GM18909 (cell line): ENCODE measurements around the gene RDH14.

ENCODE experiments used
- ATAC-seq: cut with Tn5 transposase; IDR thresholded peaks from one replicate; pipeline ENCODE4 v1.9.1; 2021; ENCODE audit warnings: mild to moderate bottlenecking; ENCODE audit not compliant: unreplicated experiment, poor library complexity

RDH14 gene, protein sequence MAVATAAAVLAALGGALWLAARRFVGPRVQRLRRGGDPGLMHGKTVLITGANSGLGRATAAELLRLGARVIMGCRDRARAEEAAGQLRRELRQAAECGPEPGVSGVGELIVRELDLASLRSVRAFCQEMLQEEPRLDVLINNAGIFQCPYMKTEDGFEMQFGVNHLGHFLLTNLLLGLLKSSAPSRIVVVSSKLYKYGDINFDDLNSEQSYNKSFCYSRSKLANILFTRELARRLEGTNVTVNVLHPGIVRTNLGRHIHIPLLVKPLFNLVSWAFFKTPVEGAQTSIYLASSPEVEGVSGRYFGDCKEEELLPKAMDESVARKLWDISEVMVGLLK

DNA sequence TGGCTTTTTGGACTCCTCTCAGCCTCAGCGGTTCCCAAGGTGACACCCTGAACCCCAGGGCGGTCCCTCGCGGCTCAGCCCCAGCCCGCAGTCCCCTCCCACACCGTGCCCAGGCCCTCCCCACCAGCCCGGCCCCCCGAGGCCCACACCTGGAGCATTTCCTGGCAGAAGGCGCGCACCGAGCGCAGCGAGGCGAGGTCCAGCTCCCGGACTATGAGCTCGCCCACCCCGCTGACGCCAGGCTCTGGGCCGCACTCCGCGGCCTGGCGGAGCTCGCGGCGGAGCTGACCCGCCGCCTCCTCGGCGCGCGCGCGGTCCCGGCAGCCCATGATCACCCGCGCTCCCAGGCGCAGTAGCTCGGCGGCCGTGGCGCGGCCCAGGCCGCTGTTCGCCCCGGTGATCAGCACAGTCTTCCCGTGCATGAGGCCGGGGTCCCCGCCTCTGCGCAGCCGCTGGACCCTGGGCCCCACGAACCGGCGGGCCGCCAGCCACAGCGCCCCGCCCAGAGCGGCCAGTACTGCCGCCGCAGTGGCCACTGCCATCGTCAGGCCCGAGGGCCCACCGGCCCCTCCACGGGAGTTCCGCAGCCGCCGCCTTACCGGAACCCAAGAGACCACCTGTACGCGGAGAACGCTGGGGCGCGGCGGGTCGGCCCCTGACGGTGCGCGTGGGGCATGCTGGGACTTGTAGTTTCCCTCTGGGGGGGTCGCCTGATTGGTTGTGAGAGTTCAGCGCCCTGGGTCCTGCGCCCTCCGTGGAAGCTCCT lies at the start of gene RDH14:
RDH14 (minus strand) TSS at position 623 of the 766 bp plus-strand sequence; CDS start at position 542, 81 bp downstream.
- peak; percentile 96 for ATAC-seq

DNA sequence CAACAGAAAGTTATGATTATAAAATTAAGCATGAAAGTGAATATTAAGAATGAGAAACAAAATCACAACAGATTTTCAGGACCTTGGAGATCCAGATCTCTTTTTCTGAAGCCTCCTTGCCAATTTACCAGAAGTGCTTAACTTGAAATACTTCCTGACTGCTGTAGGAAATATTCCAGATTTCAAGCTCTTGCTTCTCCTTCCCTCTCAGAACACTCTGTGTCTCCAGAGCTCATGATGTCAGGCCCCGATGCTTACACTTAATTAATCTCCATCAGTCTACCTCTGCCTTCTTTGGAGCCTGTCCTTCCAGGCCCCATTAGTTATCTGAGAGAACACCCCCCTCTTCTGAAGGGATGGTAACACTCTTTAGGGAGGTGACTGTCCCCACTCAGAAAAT lies 49.6 kb upstream of the RDH14 start:
- ATAC-seq: no peak

DNA sequence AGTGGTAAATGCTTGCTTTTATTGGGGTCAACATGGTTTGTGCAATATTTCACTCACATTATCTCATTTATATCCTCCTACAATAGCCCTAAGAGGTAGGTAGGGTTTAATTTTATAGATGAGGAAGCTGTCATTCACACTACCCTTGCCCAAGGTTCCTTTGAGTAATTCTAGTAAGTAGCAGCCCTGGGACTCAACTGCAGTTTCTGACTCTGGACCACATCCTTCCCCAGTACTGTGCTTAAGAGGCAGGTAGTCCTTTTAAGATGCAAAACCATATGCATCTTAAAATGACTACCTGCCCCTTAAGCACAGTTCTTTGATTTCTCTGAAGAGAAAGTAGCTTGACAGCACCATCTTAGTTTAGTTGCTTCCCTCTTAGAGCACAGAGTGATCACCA lies 44.7 kb upstream of the RDH14 start:
- no peak for ATAC-seq

DNA sequence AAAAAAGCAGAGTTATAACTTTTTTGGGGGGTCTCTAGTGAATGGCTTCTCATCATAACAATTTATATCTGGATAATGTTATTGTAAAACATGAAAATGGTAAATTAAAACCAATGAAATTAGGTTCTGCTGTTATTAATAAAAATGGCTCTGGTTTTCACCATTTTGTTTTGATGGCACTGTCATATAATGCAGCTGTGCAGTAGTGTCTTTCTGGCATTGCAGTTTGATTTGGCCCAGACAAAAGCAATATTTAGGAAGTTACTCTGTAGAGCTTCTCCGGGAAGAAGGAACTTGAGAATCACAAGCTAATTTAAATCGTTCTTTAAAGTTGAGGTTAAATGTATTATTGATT lies 44.1 kb upstream of the RDH14 start:
- ATAC-seq: no peak

DNA sequence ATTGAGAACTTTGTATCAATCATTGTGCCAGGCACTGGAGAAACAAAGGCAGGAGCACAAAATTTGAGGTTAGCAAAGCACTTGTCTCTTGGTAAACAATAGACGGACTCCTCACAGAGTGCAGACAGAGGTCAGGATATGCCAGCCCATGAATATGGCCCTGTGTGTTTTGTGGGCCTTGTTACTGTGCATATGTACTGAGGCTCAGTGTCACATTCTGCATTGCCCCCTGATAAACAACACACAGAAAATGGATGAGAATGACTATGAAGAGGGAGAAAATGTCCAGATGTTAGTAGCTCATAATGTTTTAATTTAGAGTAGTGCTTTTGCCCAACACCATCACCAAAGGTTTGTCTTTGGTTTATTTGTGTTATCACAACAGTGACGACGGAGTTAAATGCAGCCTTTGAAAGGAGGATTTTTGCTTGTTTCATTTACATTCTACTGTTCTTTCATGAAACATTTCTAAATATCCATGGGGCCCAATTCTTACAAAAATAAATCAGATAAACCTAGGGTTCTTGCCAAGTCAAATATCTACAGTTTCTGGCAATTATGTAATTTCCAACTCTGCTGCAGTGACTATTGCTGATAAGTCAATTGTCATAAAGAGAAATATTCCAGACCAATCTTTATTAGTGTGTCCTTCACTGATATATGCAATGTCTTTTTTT lies 43.5 kb upstream of the RDH14 start:
- ATAC-seq: no peak

DNA sequence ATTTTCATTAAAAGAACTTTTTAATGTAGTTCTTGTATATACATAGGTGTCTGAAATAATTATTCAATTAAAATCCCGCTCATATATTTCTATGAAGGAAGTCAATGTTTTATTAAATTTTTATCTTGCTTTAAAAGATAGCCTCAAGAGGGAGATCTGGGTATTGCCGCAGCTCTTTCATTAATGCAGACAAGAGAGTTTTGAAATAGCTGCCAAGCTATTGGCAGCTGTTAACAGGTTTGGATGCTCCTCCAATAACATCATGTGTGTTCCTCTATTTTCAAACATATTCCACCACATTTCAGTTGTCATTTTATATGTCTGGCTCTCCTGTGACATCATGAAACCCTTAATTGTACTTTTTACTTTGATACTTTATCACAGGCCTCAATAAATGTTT lies 41.8 kb upstream of the RDH14 start:
- ATAC-seq: no peak

DNA sequence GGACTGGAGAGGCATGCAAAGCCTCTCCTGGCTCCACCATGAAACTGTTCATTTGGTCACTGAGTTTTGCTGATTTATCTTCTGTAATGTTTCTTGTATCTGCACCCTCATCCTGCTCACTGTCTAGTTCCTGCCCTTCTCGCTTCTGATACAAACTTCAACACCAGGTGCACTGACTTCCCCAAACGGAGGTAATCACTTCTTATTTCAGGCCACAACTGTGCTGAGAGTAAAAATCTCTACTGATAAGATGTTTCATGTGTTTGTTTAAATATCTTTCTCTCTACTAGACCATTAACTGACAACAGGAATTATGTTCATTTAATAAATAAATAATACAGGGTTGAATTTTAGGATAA lies 39.8 kb upstream of the RDH14 start:
- no peak for ATAC-seq

DNA sequence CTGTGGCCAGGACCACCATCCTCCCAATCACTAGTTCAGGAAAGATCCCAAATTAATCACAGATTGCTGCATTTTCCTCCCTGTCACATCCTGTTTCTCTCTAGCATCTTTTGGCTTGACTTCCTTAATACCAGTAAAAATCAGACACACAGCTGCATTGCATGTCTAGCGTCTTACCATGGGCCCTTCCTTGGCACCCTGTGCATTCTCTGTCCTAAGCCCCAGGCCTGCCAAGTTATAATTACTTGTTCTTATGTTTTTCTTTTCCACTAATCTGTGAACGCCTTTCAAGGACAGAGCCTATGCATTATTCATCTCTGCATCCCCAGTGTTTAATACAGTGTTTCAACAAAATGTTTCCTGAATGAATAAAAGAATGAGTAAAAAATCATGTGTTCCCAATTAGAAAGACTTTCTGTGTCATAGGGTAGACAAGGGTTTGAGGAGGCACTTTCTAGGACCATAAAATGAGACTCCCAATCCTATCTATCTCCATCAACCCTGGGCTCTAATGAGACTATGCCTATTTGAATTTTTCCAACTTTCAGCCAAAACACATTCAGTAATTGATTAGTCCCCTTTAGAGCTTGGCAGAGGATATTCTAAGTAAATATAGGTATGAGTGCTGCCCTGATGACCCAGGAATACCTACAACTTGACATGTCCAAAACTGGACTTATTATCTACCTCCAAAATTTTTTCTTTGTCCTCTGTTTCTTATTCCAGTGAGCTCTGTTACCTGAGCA lies 39.2 kb upstream of the RDH14 start:
- ATAC-seq: no peak

DNA sequence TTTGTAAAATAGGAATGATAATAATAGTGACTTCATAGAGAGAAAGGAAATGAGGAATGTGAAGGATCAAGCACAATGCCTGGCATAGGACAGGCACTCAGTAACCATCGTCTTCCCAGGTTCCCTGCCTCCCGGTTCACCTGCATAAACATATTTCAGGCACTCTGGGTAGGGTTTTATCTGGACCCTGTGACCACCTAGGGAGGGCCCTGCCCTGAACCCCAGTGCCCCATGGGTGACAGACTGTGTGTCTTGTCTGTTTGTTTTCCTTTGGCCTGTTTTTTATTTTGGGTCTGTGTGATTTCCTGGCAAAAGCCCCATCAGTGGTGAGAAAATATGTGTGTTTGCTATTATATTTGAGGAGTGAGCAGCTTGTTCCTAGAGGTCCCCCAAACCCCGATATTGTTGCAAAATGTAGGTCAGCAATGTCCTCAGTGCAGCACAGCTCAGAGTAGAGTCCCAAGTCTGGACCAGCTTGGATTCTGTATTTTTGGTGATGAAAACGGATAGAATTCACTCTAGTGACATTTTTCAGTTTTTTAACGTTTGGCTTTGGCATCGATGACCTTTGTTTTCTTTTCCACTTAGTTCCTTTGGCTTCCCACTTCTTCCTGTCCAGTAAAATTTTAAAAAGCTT lies 38.5 kb upstream of the RDH14 start:
- no peak for ATAC-seq

DNA sequence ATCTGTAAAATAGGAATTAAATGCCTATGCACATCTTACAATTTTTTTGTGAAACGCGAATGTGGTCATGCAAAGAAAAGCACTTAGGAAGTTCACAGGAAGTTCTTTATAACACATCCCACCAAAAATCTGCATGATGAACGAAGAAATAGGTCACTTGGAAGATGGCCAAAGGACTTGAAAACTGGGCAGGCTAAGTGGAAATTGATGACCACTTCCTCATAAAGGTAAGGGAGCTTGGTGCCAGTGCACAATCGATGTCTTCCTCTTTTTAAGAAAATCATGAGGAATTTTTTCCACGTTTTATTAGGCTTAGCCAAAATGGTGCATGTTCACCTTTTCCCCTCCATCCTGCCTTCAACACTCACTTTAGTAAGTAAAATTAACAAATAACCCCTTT lies 37.2 kb upstream of the RDH14 start:
- ATAC-seq: no peak

DNA sequence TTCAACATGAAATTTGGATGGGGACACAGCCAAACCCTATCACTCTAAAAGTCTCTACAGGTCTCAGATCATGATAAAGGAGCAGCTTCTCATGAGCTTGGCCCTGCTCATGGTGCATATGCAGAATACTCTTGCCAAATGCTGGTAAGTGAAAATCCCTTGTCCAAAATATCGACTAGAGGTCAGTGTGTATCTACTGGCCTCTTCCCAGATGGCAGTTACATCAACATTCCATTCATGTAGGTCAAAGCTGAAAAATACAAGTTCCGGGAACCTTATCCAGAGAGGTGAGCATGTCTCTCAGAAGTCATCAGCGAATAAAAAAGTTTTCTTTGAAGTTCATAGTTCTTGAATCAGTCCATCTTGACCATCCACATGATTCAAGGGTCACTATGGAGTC lies 36.5 kb upstream of the RDH14 start:
- ATAC-seq: no peak

DNA sequence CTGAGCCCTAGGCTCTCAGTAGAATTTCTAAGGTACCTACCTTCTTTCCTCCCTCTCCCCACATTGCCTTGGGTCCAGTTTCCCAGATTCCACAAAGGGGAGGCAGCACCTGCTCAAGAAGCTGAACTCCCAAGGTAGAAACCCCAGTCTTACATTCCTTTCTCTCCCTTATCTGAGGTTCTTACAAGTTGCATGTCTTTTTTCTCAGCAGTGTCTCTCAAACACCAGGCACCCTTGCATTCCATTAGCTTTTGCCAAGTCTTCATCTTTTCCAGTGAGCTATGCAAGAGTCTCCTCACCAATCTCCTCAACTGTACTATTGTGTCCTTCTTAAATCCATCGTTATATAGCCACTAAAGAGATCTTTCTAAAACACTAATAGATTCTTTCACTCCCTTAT lies 33.0 kb upstream of the RDH14 start:
- ATAC-seq: no peak

DNA sequence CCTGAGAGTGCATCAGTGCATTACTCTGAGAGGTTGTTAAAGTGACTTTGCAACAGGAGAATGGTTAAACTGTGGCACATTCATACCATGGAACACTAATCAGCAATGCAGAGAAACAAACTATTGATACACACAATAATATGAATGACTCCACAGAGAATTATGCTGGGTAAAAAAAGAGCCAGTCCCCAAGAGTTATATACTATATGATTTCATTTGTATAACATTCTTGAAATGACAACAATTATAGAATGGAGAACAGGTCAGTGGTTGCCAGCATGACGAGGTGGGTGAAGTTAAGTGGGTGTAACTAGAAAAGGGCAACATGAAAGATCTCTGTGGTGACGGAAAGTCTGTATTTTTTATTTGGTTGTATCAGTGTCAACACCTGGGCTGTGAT lies 31.9 kb upstream of the RDH14 start:
- ATAC-seq: no peak

DNA sequence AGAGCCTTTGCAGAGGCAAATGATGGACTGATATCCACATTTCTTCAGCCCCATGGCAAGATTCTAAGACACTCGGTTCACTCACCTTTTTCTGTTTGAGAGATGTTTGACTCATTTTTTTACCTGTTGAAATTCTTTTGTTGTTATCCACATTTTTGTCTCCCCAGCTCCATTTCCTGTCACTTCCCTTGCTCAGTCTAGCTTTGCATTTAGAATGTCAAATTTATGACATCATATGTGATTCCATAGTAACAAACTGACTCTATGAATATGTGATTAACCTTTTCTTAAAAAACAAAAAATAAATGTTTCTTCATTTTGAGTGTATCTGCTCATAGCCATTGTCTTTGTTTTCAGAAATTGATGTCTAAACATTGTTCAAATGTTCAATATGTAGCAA lies 28.9 kb upstream of the RDH14 start, which contains the start of gene NT5C1B:
NT5C1B (minus strand) TSS at position 216 of the 400 bp plus-strand sequence; CDS start at position 115, 101 bp downstream.
- ATAC-seq: no peak

DNA sequence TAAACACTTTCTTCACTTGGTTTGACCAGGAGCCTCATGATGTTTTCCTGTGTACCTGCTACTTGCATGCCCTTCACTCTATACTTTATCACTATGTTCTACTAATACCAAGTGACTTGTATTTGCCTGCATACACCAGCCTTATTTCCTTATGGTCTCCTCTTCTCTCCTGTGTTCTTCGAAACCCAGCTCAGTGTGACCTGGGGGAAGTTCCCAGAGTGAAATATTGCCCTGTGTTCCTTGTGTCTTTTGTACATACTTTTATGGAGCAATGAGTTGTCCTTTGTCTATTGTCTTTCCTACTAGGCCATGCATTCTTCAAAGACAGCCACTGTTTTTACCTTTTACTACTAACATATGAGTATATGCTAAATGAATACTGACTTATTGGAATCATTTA lies 28.3 kb upstream of the RDH14 start:
- no peak for ATAC-seq

DNA sequence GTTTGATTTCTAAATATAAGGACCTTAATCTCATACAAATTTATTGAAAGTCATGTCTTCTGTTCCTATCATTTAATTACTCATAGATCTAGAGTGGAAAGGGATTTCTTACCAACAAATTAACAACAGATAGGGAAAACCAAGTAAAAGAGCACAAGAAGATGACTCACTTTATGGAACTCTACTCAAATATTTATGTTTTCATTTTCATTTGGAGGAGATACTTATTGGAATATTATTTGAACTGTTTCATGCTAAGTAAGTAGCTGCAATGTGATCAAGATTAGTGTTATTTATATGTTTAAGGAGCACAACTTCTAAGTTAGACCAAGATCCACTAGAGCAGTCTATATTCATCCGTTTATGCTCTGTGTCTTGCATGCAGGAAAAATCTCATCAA lies 27.6 kb upstream of the RDH14 start:
- ATAC-seq: no peak

DNA sequence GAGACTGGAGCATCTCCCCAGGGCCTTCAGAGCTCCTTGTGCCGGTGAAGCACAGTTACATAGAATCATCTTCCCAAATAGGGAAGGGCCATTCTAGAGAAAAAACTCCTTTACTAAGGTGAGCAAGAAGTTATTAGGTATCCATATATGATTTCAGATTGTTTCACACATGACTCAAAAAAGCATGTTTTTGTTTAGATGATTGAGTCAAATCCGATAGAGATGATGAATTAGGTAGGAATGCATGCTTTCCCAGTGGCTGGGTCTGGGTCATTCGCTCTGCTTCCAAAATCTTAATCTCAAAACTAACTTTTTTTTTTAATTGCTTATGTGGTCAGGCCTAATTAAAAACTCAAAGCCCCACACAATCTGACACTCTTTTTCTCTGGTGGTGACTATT lies 25.1 kb upstream of the RDH14 start:
- ATAC-seq: no peak

DNA sequence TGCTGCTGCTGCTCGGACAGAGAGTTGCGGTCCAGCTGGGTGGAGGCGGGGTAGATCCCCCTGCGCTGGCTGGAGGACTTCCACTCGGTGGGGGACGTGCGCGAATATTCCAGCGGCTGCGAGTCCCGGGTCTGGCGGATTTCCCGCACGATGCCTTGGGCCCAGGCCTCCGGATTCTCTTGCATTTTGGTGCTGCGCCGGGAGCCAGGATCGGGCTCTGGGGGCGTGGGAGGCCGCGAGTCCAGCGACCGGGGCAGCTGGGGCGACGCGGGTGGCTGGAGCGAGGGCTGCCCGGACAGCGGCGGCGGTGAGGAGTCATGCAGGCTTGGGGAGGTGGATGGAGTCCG lies 24.1 kb upstream of the RDH14 start:
- ATAC-seq: no peak

DNA sequence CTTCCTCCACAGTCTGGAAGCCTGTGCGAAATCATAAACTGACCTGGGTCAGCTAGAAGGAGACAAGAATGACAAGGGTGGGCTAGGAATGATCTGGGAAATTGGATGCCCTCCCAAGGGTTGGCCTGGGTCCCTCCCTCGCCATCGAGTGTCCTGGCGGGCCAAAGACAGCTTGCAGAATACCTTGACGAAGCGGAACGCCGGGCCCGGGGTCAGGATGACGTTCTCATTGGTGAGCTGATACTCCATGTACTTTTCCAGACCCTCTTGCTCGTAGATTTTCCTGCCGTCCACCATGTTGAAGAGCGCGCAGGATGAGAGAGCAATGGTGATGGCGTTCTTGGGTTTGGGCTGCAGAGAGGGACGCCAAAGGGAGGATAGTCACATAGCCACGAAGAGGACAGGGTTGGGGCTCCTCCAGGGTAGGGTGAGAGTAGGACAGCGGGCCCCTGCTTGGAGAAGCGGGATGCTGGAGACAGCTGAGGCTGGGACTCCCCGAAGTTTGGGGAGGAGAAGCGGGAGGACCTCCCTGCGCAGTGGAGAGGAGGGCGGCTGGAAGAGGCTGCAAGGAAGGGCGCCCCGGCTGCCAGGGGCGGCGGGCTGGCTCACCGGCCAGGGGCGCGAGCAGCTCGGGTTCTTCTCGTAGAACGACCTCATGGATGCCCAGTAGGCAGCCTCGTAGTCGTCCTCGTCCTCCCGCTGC lies 23.6 kb upstream of the RDH14 start:
- no peak for ATAC-seq

DNA sequence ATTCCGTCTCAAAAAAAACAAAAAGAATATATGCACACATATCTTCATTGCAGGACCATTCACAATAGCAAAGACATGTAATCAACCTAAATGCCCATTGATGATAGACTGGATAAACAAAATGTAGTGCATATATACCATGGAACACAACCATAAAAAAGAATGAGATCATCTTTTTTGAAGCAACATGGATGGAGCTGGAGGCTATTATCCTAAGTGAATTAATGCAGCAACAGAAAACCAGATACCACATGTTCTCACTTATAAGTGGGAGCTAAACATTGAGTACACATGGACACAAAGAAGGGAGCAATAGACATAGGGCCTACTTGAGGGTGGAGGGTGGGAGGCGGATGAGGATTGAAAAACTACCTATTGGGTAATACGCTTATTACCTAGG lies 20.2 kb upstream of the RDH14 start:
- no peak for ATAC-seq
